ENCODE measurements around the gene CYP26C1. TPM values are rescaled to one million over a fixed set of nuclear protein-coding genes. Genes with fewer than 3 reads are reported as not detected.

Gene CYP26C1
- total and polyA plus RNA-seq, 2 of the 13 experiments (the other 11 are each of a cell fraction or from before 2014, with no cell fraction given), result 0.02 TPM; not detected in 1

DNA sequence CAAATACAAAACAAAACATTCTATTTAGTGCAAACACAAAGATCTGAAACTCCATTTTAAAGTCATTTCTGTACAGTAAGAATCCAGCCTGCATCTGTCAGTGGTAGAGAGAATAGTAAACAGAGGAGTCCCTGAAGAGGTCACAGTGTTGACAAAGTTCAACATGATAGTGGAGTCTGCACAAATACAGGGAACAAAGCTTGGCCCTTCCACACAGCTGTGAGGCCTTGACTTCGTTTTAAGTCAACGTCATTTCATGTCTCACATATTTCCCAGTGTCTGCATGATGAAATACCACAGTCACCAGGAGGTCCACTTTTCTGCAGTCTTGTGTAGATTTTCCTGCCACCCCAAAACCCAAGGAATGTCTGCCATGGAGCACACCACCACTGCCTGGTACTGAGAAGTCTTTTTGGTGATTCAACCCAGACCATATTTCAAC is 46.1 kb downstream of the CYP26C1 start (continued):
- TF ChIP-seq, protein P1, sequence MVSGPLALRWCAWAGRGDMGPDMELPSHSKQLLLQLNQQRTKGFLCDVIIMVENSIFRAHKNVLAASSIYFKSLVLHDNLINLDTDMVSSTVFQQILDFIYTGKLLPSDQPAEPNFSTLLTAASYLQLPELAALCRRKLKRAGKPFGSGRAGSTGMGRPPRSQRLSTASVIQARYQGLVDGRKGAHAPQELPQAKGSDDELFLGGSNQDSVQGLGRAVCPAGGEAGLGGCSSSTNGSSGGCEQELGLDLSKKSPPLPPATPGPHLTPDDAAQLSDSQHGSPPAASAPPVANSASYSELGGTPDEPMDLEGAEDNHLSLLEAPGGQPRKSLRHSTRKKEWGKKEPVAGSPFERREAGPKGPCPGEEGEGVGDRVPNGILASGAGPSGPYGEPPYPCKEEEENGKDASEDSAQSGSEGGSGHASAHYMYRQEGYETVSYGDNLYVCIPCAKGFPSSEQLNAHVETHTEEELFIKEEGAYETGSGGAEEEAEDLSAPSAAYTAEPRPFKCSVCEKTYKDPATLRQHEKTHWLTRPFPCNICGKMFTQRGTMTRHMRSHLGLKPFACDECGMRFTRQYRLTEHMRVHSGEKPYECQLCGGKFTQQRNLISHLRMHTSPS (CRISPR knock-in tag; IDR thresholded peaks at IDR 0.05; ENCODE audit: low read depth), result no peak
- TF ChIP-seq THYN1 (CRISPR knock-in tag; IDR thresholded peaks at IDR 0.05; ENCODE audit: borderline replicate concordance, low read depth) (no peak), KAT8 (CRISPR knock-in tag; IDR thresholded peaks at IDR 0.05) (peak; percentile 79), ZNF496 (CRISPR knock-in tag; IDR thresholded peaks at IDR 0.05; ENCODE audit: insufficient replicate concordance) (no peak), MXD3 (CRISPR knock-in tag; IDR thresholded peaks at IDR 0.05) (no peak), ZNF335 (CRISPR knock-in tag; IDR thresholded peaks at IDR 0.05) (no peak), MAFF (IDR thresholded peaks at IDR 0.05; ENCODE audit: low read depth, low read length) (no peak), ARID3A (IDR thresholded peaks at IDR 0.05; ENCODE audit: low read depth, low read length) (peak; percentile 58; the same call in 1 of the 2 replicates), JUNB (CRISPR knock-in tag; IDR thresholded peaks at IDR 0.05; ENCODE audit: borderline replicate concordance) (no peak), ARNTL (CRISPR knock-in tag; IDR thresholded peaks at IDR 0.05) (no peak), ZSCAN21 (CRISPR knock-in tag; IDR thresholded peaks at IDR 0.05; ENCODE audit: borderline replicate concordance) (no peak), ZNF446 (CRISPR knock-in tag; IDR thresholded peaks at IDR 0.05) (no peak), KMT2B (CRISPR knock-in tag; IDR thresholded peaks at IDR 0.05) (no peak), EED (CRISPR knock-in tag; IDR thresholded peaks at IDR 0.05) (no peak), ZHX1 (CRISPR knock-in tag; IDR thresholded peaks at IDR 0.05; ENCODE audit: low read depth) (peak; percentile 79; the same call in 1 of the 2 replicates), GATAD1 (CRISPR knock-in tag; IDR thresholded peaks at IDR 0.05) (no peak; the same call in 1 of the 2 replicates), HDAC1 (CRISPR knock-in tag; IDR thresholded peaks at IDR 0.05) (peak; percentile 82), RFX3 (CRISPR knock-in tag; IDR thresholded peaks at IDR 0.05) (no peak), CREBL2 (CRISPR knock-in tag; IDR thresholded peaks at IDR 0.05; ENCODE audit: borderline replicate concordance) (no peak), CHCHD3 (CRISPR knock-in tag; IDR thresholded peaks at IDR 0.05) (no peak), ZNF644 (CRISPR knock-in tag; IDR thresholded peaks at IDR 0.05; ENCODE audit: low read depth) (peak; percentile 68; the same call in 1 of the 2 replicates)
- TF ChIP-seq, protein P2, sequence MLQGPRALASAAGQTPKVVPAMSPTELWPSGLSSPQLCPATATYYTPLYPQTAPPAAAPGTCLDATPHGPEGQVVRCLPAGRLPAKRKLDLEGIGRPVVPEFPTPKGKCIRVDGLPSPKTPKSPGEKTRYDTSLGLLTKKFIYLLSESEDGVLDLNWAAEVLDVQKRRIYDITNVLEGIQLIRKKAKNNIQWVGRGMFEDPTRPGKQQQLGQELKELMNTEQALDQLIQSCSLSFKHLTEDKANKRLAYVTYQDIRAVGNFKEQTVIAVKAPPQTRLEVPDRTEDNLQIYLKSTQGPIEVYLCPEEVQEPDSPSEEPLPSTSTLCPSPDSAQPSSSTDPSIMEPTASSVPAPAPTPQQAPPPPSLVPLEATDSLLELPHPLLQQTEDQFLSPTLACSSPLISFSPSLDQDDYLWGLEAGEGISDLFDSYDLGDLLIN (CRISPR knock-in tag; IDR thresholded peaks at IDR 0.05; ENCODE audit: borderline replicate concordance), result no peak
- TF ChIP-seq, protein P3, sequence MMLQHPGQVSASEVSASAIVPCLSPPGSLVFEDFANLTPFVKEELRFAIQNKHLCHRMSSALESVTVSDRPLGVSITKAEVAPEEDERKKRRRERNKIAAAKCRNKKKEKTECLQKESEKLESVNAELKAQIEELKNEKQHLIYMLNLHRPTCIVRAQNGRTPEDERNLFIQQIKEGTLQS (CRISPR knock-in tag; IDR thresholded peaks at IDR 0.05), result peak; percentile 88
